ENCODE measurements around the gene RYR2. TPM values are rescaled to one million over a fixed set of nuclear protein-coding genes. Genes with fewer than 3 reads are reported as not detected.
"Not testable (repeated sequence)": the region's sequence is repeated elsewhere in the genome, so short reads cannot be mapped to it uniquely, and the experiment has no call there.

RYR2 gene
- total and polyA plus RNA-seq, 4 donors: 2.6 to 128 (median 17.7) TPM

DNA sequence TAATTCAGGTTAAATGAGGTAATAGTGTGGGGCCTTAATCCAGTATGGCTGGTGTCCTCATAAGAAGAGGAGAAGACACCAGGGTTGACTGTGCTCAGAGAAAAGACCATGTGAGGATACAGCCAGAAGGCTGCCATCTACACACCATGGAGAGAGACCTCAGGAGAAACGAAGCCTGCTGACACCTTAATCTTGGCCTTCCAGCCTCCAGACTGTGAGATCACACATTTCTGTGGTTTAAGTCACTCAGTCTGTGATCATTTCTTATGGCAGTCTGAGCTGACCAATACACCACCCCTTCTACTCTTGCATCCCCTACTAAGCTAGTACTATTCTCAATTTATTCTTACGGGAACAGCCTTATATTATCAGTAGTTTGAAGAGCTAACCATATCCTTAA lies 538.7 kb downstream of the RYR2 start:
- intact Hi-C loops (cut with DNase I): no loop called here
- 89 to 91% methylated on average over 2 of the region's 2 CpGs for WGBS, 2 donors
- Histone ChIP-seq H3K9me3 (ENCODE audit: control insufficient read depth, low read length) (no peaks in the 10 kb centered on the region), H3K4me1 (ENCODE audit: control insufficient read depth in 1 of 2, insufficient read depth in 2 of 2, low read length in 2 of 2) (no peaks in the 10 kb centered on the region), H3K27ac (ENCODE audit: low read depth in 1 of 2, low read length in 2 of 2) (no peak overlapping the region), H3K4me3 (ENCODE audit: low read length in 2 of 2) (no peak overlapping the region), H3K27me3 (ENCODE audit: control insufficient read depth in 1 of 2, insufficient read depth in 2 of 2, low read length in 1 of 2) (no peaks in the 10 kb centered on the region), H3K36me3 (ENCODE audit: control insufficient read depth in 1 of 2, insufficient read depth in 2 of 2, low read length in 1 of 2) (peaks cover 0 to 2% of the 10 kb centered on the region in 2 donors)
- ATAC-seq (ENCODE audit: low FRiP score) (no peak), DNase-seq (no peak)

DNA sequence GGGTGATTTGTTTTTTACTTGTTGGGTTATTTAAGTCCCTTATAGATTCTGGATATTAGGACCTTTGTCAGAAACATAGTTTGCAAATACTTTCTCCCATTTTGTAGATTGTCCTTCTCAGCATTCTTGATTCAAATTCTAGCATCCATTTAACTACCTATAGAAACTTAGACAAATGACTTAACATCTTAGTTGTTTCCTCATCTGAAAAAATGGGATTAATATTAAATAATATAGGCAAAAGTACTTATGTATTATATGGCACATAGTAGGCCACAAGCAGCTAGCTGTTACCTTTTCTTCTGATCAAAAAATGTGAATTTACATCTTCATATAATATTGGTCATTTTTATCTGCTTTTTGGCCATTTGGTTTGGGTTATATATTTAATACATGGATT lies 541.3 kb downstream of the RYR2 start:
- no peak overlapping the region for H3K4me3 ChIP-seq (ENCODE audit: low read length in 2 of 2)
- intact Hi-C loops (cut with DNase I): no loop called here
- H3K36me3 ChIP-seq (ENCODE audit: control insufficient read depth in 1 of 2, insufficient read depth in 2 of 2, low read length in 1 of 2): peaks cover 0 to 2% of the 10 kb centered on the region in 2 donors
- H3K4me1 ChIP-seq (ENCODE audit: control insufficient read depth in 1 of 2, insufficient read depth in 2 of 2, low read length in 2 of 2): no peaks in the 10 kb centered on the region
- no peaks in the 10 kb centered on the region for H3K27me3 ChIP-seq (ENCODE audit: control insufficient read depth in 1 of 2, insufficient read depth in 2 of 2, low read length in 1 of 2)
- H3K9me3 ChIP-seq (ENCODE audit: control insufficient read depth, low read length): no peaks in the 10 kb centered on the region
- DNase-seq: no peak
- no peak for ATAC-seq (ENCODE audit: low FRiP score)
- H3K27ac ChIP-seq (ENCODE audit: low read depth in 1 of 2, low read length in 2 of 2): no peak overlapping the region

DNA sequence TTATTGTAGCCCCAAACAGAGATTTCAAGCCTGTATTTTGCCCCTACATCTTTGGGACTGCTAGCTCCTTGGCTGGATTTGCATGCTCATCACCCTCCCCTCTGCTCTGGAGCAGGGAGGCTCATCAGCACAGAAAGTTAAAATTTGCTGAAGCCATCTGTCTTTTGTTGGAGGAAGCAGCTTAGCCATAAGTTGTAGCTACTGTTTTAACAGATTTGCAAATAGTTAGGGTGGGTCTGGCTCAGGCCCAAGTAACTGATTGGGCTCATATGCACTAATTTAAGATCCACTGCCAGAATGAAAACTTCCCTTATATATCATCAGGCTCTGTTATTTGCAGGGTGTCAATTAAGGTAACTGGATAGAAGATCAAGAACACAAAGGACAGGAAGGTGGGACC lies 541.8 kb downstream of the RYR2 start:
- ATAC-seq (ENCODE audit: low FRiP score) (no peak), DNase-seq (no peak)
- H3K27ac ChIP-seq (ENCODE audit: low read depth in 1 of 2, low read length in 2 of 2): no peak overlapping the region
- intact Hi-C loops (cut with DNase I): no loop called here
- H3K4me3 ChIP-seq (ENCODE audit: low read length in 2 of 2): no peak overlapping the region
- H3K4me1 ChIP-seq (ENCODE audit: control insufficient read depth in 1 of 2, insufficient read depth in 2 of 2, low read length in 2 of 2): no peaks in the 10 kb centered on the region
- no peaks in the 10 kb centered on the region for H3K9me3 ChIP-seq (ENCODE audit: control insufficient read depth, low read length)
- no peaks in the 10 kb centered on the region for H3K27me3 ChIP-seq (ENCODE audit: control insufficient read depth in 1 of 2, insufficient read depth in 2 of 2, low read length in 1 of 2)
- H3K36me3 ChIP-seq (ENCODE audit: control insufficient read depth in 1 of 2, insufficient read depth in 2 of 2, low read length in 1 of 2): peaks cover 0 to 2% of the 10 kb centered on the region in 2 donors

DNA sequence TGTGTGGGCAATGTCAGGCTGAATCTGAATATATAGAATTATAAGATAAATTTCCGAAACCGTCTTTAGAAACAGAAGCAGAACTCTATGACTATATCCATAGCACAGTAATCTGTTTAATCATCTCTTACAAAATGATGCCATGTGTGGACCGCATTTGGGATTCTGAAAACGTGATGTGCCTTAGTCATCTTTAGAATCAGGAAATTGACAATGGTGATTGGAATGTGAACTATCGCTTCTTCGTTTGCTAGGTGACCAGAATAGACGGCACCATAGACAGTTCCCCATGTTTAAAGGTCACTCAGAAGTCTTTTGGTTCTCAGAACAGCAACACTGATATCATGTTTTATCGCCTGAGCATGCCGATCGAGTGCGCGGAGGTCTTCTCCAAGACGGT lies 548.4 kb downstream of the RYR2 start:
- no peak for ATAC-seq (ENCODE audit: low FRiP score)
- peaks cover 2 to 3% of the 10 kb centered on the region in 2 donors for H3K36me3 ChIP-seq (ENCODE audit: control insufficient read depth in 1 of 2, insufficient read depth in 2 of 2, low read length in 1 of 2)

DNA sequence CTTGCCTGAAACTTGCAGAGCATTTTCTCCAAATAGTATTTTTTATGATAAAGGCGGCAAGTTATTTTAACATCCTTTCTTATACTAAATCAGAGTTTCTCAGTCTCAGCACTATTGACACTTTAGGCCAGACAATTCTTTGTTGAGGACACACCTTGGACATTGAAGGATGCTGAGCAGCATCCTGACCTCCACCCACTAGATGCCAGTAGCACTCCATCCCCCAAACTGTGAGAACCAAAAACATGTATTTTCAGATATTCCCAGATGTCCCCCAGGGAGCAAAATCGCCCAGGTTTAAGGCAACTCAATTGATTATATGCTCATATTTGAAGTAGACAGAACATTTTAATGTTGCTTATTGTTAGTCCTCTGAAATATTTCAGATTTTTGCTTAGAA lies 549.4 kb downstream of the RYR2 start:
- H3K4me3 ChIP-seq (ENCODE audit: low read length in 2 of 2): no peak overlapping the region
- WGBS, 2 donors: 82 to 87% methylated on average over 2 of the region's 2 CpGs
- DNase-seq (no peak), ATAC-seq (ENCODE audit: low FRiP score) (no peak)
- no peaks in the 10 kb centered on the region for H3K27me3 ChIP-seq (ENCODE audit: control insufficient read depth in 1 of 2, insufficient read depth in 2 of 2, low read length in 1 of 2)
- intact Hi-C loops (cut with DNase I): no loop called here
- H3K36me3 ChIP-seq (ENCODE audit: control insufficient read depth in 1 of 2, insufficient read depth in 2 of 2, low read length in 1 of 2): peaks cover 5 to 6% of the 10 kb centered on the region in 2 donors
- no peak overlapping the region for H3K27ac ChIP-seq (ENCODE audit: low read depth in 1 of 2, low read length in 2 of 2)
- no peaks in the 10 kb centered on the region for H3K4me1 ChIP-seq (ENCODE audit: control insufficient read depth in 1 of 2, insufficient read depth in 2 of 2, low read length in 2 of 2)
- peaks cover 1% of the 10 kb centered on the region for H3K9me3 ChIP-seq (ENCODE audit: control insufficient read depth, low read length)

More for the DNA sequence above, 548.4 kb downstream of the RYR2 start:
- H3K27me3 ChIP-seq (ENCODE audit: control insufficient read depth in 1 of 2, insufficient read depth in 2 of 2, low read length in 1 of 2): no peaks in the 10 kb centered on the region
- no peaks in the 10 kb centered on the region for H3K4me1 ChIP-seq (ENCODE audit: control insufficient read depth in 1 of 2, insufficient read depth in 2 of 2, low read length in 2 of 2)
- no peak overlapping the region for H3K27ac ChIP-seq (ENCODE audit: low read depth in 1 of 2, low read length in 2 of 2)
- 92 to 93% methylated on average over 13 of the region's 13 CpGs for WGBS, 2 donors
- intact Hi-C loops (cut with DNase I): no loop called here
- H3K4me3 ChIP-seq (ENCODE audit: low read length in 2 of 2): no peak overlapping the region
- peaks cover under 1% of the 10 kb centered on the region for H3K9me3 ChIP-seq (ENCODE audit: control insufficient read depth, low read length)
- no peak for DNase-seq

DNA sequence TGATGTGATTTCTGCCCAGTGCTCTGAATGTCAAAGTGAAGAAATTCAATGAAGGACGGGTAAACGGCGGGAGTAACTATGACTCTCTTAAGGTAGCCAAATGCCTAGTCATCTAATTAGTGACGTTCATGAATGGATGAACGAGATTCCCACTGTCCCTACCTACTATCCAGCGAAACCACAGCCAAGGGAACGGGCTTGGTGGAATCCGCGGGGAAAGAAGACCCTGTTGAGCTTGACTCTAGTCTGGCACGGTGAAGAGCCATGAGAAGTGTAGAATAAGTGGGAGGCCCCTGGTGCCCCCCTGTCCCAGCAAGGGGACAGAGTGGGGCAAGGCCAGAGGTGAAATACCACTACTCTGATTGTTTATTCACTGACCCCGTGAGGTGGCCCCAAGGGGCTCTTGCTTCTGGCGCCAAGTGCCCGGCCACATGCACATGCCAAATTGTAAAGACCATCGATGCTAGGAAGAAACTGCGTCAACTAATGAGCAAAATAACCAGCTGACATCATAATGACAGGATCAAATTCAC lies 561.1 kb downstream of the RYR2 start:
- H3K4me1 ChIP-seq (ENCODE audit: control insufficient read depth in 1 of 2, insufficient read depth in 2 of 2, low read length in 2 of 2); H3K27me3 ChIP-seq (ENCODE audit: control insufficient read depth in 1 of 2, insufficient read depth in 2 of 2, low read length in 1 of 2); H3K4me3 ChIP-seq (ENCODE audit: low read length in 2 of 2); ATAC-seq (ENCODE audit: low FRiP score); H3K9me3 ChIP-seq (ENCODE audit: control insufficient read depth, low read length); H3K36me3 ChIP-seq (ENCODE audit: control insufficient read depth in 1 of 2, insufficient read depth in 2 of 2, low read length in 1 of 2); DNase-seq; intact Hi-C loops (cut with DNase I); H3K27ac ChIP-seq (ENCODE audit: low read depth in 1 of 2, low read length in 2 of 2): not testable (repeated sequence)
- 83 to 89% methylated on average over 15 of the region's 15 CpGs for WGBS, 2 donors

DNA sequence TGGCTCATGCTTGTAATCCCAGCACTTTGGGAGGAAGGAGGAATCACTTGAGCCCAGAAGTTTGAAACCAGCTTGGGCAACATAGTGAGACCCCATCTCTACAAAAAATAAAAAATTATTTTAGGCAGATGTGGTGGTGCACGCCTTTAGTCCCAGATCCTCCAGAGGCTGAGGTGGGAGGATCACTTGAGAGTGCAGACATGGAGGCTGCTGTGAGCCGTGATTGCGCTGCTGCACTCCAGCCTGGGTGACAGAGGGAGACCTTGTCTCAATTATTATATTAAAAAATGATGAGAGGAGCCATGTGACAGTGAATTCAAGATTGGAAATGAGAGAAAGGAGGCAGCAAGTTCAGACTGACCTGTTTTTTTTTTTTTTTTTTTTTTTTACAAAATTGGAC lies 566.4 kb downstream of the RYR2 start:
- Histone ChIP-seq H3K27me3 (ENCODE audit: control insufficient read depth in 1 of 2, insufficient read depth in 2 of 2, low read length in 1 of 2) (no peaks in the 10 kb centered on the region), H3K27ac (ENCODE audit: low read depth in 1 of 2, low read length in 2 of 2) (no peak overlapping the region), H3K4me1 (ENCODE audit: control insufficient read depth in 1 of 2, insufficient read depth in 2 of 2, low read length in 2 of 2) (no peaks in the 10 kb centered on the region), H3K9me3 (ENCODE audit: control insufficient read depth, low read length) (no peaks in the 10 kb centered on the region), H3K4me3 (ENCODE audit: low read length in 2 of 2) (no peak overlapping the region), H3K36me3 (ENCODE audit: control insufficient read depth in 1 of 2, insufficient read depth in 2 of 2, low read length in 1 of 2) (peaks cover 0 to 2% of the 10 kb centered on the region in 2 donors)
- no peak for DNase-seq
- 90 to 91% methylated on average over 3 of the region's 3 CpGs for WGBS, 2 donors
- intact Hi-C loops (cut with DNase I): no loop called here
- ATAC-seq (ENCODE audit: low FRiP score): no peak

DNA sequence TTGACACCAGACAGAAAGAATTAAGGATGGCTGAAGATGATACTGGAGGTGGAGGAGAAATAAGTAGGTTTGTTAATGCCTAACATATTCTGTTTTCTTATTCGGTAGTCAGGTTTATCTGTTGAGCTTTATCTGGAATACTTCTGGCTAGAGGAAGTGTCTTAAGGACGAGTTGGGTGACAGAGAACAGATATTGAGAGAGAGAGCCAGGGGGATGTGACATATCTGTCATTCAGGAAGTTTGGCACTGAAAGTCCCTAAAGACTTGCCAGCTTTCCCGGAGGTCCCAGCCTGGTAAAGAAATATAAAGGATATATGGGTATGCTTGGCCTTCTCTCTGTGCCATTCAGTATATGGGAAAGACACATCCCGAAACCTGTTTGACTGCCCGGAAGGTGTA lies 568.2 kb downstream of the RYR2 start:
- 77 to 79% methylated on average over 5 of the region's 5 CpGs for WGBS, 2 donors
- H3K36me3 ChIP-seq (ENCODE audit: control insufficient read depth in 1 of 2, insufficient read depth in 2 of 2, low read length in 1 of 2): peaks cover 6 to 9% of the 10 kb centered on the region in 2 donors
- H3K27me3 ChIP-seq (ENCODE audit: control insufficient read depth in 1 of 2, insufficient read depth in 2 of 2, low read length in 1 of 2): no peaks in the 10 kb centered on the region
- no peak overlapping the region for H3K4me3 ChIP-seq (ENCODE audit: low read length in 2 of 2)
- intact Hi-C loops (cut with DNase I): no loop called here
- H3K9me3 ChIP-seq (ENCODE audit: control insufficient read depth, low read length): no peaks in the 10 kb centered on the region
- H3K4me1 ChIP-seq (ENCODE audit: control insufficient read depth in 1 of 2, insufficient read depth in 2 of 2, low read length in 2 of 2): no peaks in the 10 kb centered on the region
- H3K27ac ChIP-seq (ENCODE audit: low read depth in 1 of 2, low read length in 2 of 2): no peak overlapping the region
- ATAC-seq (ENCODE audit: low FRiP score) (no peak), DNase-seq (no peak)

DNA sequence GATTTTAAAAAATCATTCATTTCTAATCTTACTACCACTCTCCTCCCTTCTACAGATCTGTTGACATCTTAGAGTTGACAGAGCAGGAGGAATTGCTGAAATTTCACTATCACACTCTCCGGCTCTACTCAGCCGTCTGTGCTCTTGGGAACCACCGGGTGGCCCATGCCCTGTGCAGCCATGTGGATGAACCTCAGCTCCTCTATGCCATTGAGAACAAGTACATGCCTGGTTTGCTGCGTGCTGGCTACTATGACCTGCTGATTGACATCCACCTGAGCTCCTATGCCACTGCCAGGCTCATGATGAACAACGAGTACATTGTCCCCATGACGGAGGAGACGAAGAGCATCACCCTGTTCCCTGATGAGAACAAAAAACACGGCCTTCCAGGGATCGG lies 572.0 kb downstream of the RYR2 start:
- DNase-seq: no peak
- 87 to 88% methylated on average over 9 of the region's 9 CpGs for WGBS, 2 donors
- peaks cover 2% of the 10 kb centered on the region for H3K9me3 ChIP-seq (ENCODE audit: control insufficient read depth, low read length)
- intact Hi-C loops (cut with DNase I): no loop called here
- ATAC-seq (ENCODE audit: low FRiP score): no peak
- H3K36me3 ChIP-seq (ENCODE audit: control insufficient read depth in 1 of 2, insufficient read depth in 2 of 2, low read length in 1 of 2): peaks cover 15 to 19% of the 10 kb centered on the region in 2 donors
- H3K4me1 ChIP-seq (ENCODE audit: control insufficient read depth in 1 of 2, insufficient read depth in 2 of 2, low read length in 2 of 2): no peaks in the 10 kb centered on the region
- no peaks in the 10 kb centered on the region for H3K27me3 ChIP-seq (ENCODE audit: control insufficient read depth in 1 of 2, insufficient read depth in 2 of 2, low read length in 1 of 2)
- no peak overlapping the region for H3K4me3 ChIP-seq (ENCODE audit: low read length in 2 of 2)
- H3K27ac ChIP-seq (ENCODE audit: low read depth in 1 of 2, low read length in 2 of 2): no peak overlapping the region
